Vagina (tissue), 2 donors: Measurements from ENCODE around the gene ZNF804B.

Experiments used
- POLR2AphosphoS5 ChIP-seq, 2 donors: sonication (generic); formaldehyde crosslinking; IDR thresholded peaks; one replicate each; pipeline ENCODE4 v1.9.0; 2017; ENCODE audit warnings: antibody characterized with exemption in 2 of 2, mild to moderate bottlenecking in 2 of 2, low read depth in 1 of 2; ENCODE audit not compliant: insufficient read depth in 1 of 2
- TF ChIP-seq, protein P1 (sequence below), 3 experiments: fragments of 450-650 bp in 2 of 3; fragments of 200-600 bp in 1 of 3; sonication (generic) in 1 of 3; IDR thresholded peaks; one replicate each; pipeline ENCODE4 v1.5.1; 2017 to 2019; ENCODE audit warnings: antibody characterized with exemption in 3 of 3, mild to moderate bottlenecking in 2 of 3, moderate library complexity in 2 of 3

DNA sequence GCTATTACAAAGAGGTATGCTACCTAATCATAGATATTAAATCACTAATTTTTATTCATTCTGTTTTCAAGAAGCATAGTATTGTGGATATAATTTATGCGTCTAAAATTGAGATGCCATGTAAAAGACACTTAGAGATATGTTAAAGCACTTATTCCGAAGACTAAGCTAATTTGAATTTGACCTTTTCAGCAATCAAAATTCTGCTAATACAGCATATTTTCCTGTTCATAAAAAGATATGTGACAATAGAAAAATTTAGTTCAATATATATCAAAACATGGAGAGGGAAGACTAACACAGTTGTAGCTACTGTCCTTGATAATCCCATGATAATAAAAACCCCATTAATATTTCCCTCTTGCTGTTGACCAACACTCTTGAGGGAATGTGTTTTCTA lies 422.6 kb downstream of the ZNF804B start:
- TF ChIP-seq, protein P1, sequence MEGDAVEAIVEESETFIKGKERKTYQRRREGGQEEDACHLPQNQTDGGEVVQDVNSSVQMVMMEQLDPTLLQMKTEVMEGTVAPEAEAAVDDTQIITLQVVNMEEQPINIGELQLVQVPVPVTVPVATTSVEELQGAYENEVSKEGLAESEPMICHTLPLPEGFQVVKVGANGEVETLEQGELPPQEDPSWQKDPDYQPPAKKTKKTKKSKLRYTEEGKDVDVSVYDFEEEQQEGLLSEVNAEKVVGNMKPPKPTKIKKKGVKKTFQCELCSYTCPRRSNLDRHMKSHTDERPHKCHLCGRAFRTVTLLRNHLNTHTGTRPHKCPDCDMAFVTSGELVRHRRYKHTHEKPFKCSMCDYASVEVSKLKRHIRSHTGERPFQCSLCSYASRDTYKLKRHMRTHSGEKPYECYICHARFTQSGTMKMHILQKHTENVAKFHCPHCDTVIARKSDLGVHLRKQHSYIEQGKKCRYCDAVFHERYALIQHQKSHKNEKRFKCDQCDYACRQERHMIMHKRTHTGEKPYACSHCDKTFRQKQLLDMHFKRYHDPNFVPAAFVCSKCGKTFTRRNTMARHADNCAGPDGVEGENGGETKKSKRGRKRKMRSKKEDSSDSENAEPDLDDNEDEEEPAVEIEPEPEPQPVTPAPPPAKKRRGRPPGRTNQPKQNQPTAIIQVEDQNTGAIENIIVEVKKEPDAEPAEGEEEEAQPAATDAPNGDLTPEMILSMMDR (IDR thresholded peaks at IDR 0.05) = no peak
- TF ChIP-seq POLR2AphosphoS5 (IDR thresholded peaks at IDR 0.05; ENCODE audit: insufficient read depth in 1 of 2, low read depth in 1 of 2) = no peak
